Thymus (tissue), 11 donors: ENCODE data around the gene PKNOX1. TPM values are rescaled to one million over a fixed set of nuclear protein-coding genes. Genes with fewer than 3 reads are reported as not detected.
"Not testable (repeated sequence)": the region's sequence is repeated elsewhere in the genome, so short reads cannot be mapped to it uniquely, and the experiment has no call there.

ENCODE experiments used
- DNase-seq, 9 donors: peaks; one replicate each; pipeline ENCODE4 v3.0.0-alpha.2; 2013; ENCODE audit warnings: low spot score in 9 of 9, low read depth in 6 of 9, missing footprints in 1 of 9
- H3K27ac ChIP-seq, 2 donors: one replicate each; pipeline ENCODE4 v1.5.1; 2013; ENCODE audit warnings: control low read depth in 1 of 2, low read depth in 1 of 2, low read length in 1 of 2, mild to moderate bottlenecking in 1 of 2, moderate library complexity in 1 of 2
- H3K27me3 ChIP-seq, 2 donors: one replicate each; pipeline ENCODE4 v1.5.1; 2013; ENCODE audit warnings: low read length in 1 of 2; ENCODE audit not compliant: control insufficient read depth in 2 of 2, insufficient read depth in 1 of 2
- H3K36me3 ChIP-seq, 2 donors: one replicate each; pipeline ENCODE4 v1.5.1; 2013; ENCODE audit warnings: low read length in 1 of 2, mild to moderate bottlenecking in 1 of 2, moderate library complexity in 1 of 2; ENCODE audit not compliant: control insufficient read depth in 2 of 2, insufficient read depth in 2 of 2
- H3K4me1 ChIP-seq, 2 donors: one replicate each; pipeline ENCODE4 v1.5.1; 2013; ENCODE audit warnings: low read length in 2 of 2; ENCODE audit not compliant: control insufficient read depth in 2 of 2, insufficient read depth in 2 of 2
- H3K4me3 ChIP-seq, 2 donors: one replicate each; pipeline ENCODE4 v1.5.1; 2013; ENCODE audit warnings: low read length in 2 of 2, control low read depth in 1 of 2, mild to moderate bottlenecking in 1 of 2
- H3K9me3 ChIP-seq, 2 donors: one replicate each; pipeline ENCODE4 v1.5.1; 2013; ENCODE audit warnings: low read length in 1 of 2, mild to moderate bottlenecking in 1 of 2; ENCODE audit not compliant: control insufficient read depth in 2 of 2, insufficient read depth in 1 of 2
- WGBS: extraction: QIAGEN DNeasy Blood & Tissue Kit; methylation state at CpG from one replicate; pipeline ENCODE4 v1.1.7; 2013; 5-methylcytosine and 5-hydroxymethylcytosine counted together
- polyA plus RNA-seq: library from polyadenylated mRNA; stranded (reverse); fragments of 200-250 nt; gene quantifications from one replicate; pipeline ENCODE4 v1.2.3, GENCODE V29; 2013
- total RNA-seq: library from RNA; stranded (reverse); fragments of 120-200 nt; gene quantifications from one replicate; pipeline ENCODE4 v1.2.4, GENCODE V29; 2013
- donor health status: healthy.

Gene PKNOX1
- total and polyA plus RNA-seq, 2 donors = 10.8 to 13.4 TPM

DNA sequence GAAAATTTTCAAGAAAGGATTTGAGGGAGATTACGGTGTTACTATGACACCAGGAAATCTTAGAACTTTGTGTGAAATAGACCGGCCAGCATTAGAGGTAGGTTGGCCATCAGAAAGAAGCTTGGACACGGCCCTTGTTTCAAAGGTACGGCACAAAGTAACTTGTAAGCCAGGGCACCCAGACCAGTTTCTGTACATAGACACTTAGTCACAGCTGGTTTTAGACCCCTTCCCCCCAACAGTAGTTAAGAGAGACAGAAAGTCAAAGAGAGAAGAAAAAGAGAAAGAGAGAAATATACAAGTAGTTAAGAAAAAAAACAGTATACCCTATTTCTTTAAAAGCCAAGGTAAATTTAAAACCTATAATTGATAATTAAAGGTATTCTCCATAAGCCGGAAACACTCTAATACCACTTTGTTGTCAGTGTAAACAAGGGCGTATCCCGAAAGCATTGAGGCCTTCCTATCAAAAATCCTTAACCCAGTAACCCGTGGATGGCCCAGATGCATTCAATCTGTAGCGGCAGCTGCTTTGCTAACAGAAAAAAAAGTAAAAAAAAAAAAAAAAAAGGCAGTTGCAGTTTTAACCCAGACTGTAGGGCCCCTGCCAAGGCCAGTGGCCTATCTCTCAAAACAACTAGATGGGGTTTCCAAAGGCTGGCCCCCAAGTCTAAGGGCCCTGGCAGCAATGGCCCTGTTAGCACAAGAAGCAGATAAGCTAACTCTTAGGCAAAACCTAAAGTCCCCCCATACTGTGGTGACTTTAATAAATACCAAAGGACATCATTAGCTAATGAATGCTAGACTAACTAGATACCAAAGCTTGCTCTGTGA is 41.0 kb upstream of the PKNOX1 start:
- H3K27me3 ChIP-seq, H3K9me3 ChIP-seq, H3K36me3 ChIP-seq, H3K4me3 ChIP-seq, DNase-seq, H3K4me1 ChIP-seq, H3K27ac ChIP-seq: not testable (repeated sequence)
- WGBS = 92% methylated on average over 8 of the region's 9 CpGs

GRCh38 chr21:42933973-42934372 is 40.4 kb upstream of the PKNOX1 start:
- not testable (repeated sequence) for H3K27me3 ChIP-seq, H3K4me3 ChIP-seq, H3K36me3 ChIP-seq, DNase-seq, H3K27ac ChIP-seq, H3K9me3 ChIP-seq, H3K4me1 ChIP-seq
- 98% methylated on average over 12 of the region's 12 CpGs for whole genome bisulfite sequencing

- not testable (repeated sequence) for H3K36me3 ChIP-seq, H3K27ac ChIP-seq, H3K4me1 ChIP-seq, DNase-seq, H3K4me3 ChIP-seq, H3K27me3 ChIP-seq, H3K9me3 ChIP-seq
- 94% methylated on average over 2 of the region's 5 CpGs for WGBS
Measured at GRCh38 chr21:42936360-42936759, 38.0 kb upstream of the PKNOX1 start.

- not testable (repeated sequence) for H3K36me3 ChIP-seq, H3K9me3 ChIP-seq, H3K4me3 ChIP-seq, DNase-seq, H3K27ac ChIP-seq, H3K27me3 ChIP-seq, H3K4me1 ChIP-seq
- 77% methylated on average over 16 of the region's 16 CpGs for WGBS
Measured at GRCh38 chr21:42937034-42937940, 37.1 kb upstream of the PKNOX1 start.

DNA sequence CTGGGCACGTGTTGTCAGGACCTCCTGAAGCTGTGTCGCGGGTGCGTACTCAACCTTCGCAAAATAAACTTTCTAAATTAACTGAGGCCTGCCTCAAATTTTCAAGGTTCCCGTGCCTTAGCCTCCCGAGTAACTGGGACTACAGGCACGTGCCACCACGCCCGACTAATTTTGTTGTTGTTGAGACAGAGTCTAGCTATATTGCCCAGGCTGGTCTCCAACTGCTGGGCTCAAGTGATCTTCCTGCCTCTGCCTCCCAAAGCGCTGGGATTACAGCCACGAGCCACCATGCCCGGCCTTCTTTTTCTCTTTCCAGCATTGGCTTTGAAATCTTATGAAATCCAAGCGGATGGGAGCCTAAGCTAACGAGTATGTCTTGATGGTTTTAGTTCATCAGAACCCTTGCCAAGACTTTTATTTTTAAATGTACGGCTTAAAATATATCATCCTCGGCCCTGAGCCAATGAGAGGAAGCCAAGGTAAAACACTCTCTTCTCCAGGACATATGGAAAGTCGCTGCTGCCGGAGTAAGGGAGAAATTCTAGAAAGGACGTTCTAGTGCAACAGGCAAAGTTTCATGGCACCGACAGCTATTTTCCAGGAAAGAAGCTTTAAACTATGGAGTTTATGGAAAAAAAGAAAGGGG is 36.3 kb upstream of the PKNOX1 start:
- Histone ChIP-seq H3K9me3 (no peaks in the 10 kb centered on the region), H3K36me3 (no peaks in the 10 kb centered on the region), H3K27me3 (no peaks in the 10 kb centered on the region), H3K4me3 (no peak overlapping the region), H3K27ac (no peak overlapping the region), H3K4me1 (no peaks in the 10 kb centered on the region)
- WGBS = 96% methylated on average over 21 of the region's 21 CpGs
- no peak for DNase-seq

DNA sequence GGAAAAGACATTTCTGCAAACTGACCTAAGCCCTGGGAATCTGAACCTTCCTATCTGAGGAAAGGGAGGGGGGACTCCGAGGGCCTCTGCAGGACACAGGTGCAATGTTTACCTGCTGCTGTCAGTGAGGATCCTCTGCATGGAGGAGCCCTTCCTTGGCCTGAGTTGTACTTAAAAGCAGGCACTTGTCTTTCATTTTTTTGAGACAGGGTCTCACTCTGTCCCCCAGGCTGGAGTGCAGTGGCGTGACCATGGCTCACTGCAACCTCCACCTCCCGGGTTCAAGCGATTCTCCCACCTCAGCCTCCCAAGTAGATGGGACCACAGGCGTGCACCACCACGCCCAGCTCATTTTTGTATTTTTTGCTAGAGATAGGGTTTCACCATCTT is 35.8 kb upstream of the PKNOX1 start:
- not testable (repeated sequence) for H3K4me3 ChIP-seq, H3K9me3 ChIP-seq, H3K27me3 ChIP-seq, H3K36me3 ChIP-seq, DNase-seq, H3K27ac ChIP-seq, H3K4me1 ChIP-seq
- 93% methylated on average over 6 of the region's 6 CpGs for WGBS

GRCh38 chr21:42939582-42940413 is 34.6 kb upstream of the PKNOX1 start:
- 84% methylated on average over 16 of the region's 16 CpGs for WGBS
- Histone ChIP-seq H3K27me3 (no peaks in the 10 kb centered on the region), H3K4me3 (no peak overlapping the region), H3K9me3 (no peaks in the 10 kb centered on the region), H3K4me1 (no peaks in the 10 kb centered on the region), H3K36me3 (no peaks in the 10 kb centered on the region), H3K27ac (peak overlapping the region in 1 of 2 donors; percentile 50)
- DNase-seq = peak in 1 of 9 donors; percentile 36

DNA sequence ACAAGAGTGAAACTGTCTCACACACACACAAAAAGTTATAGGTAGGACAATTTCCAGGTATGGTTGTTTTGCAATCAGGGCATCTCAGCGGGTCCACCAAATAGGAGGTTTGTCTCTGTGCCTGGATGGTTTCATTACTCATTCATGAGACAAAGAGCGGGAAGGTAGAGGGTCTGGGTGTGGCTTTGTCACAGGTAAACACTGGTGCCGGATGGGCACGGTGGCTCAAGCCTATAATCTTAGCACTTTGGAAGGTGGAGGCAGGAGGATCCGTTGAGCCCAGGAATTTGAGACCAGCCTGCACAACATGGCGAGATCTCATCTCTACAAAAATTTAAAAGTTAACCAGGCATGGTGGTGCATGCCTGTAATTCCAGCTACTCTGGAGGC is 32.7 kb upstream of the PKNOX1 start:
- Histone ChIP-seq H3K27me3 (no peaks in the 10 kb centered on the region), H3K36me3 (no peaks in the 10 kb centered on the region), H3K27ac (no peak overlapping the region), H3K9me3 (no peaks in the 10 kb centered on the region), H3K4me1 (no peaks in the 10 kb centered on the region), H3K4me3 (no peak overlapping the region)
- no peak for DNase-seq
- WGBS = 98% methylated on average over 6 of the region's 6 CpGs
